Kidney epithelial cell (primary cell): ENCODE data around the gene CTH. TPM values are rescaled to one million over a fixed set of nuclear protein-coding genes. Genes with fewer than 3 reads are reported as not detected.

Source experiments
- DNase-seq: peaks from one replicate; pipeline ENCODE4 v3.0.0-alpha.2; 2010; ENCODE audit warnings: low read depth
- H3K27me3 ChIP-seq: 2 replicates; pipeline ENCODE4 v1.6.0; 2011; ENCODE audit warnings: low read length; ENCODE audit not compliant: control insufficient read depth, insufficient read depth
- H3K36me3 ChIP-seq: 2 replicates; pipeline ENCODE4 v1.5.1; 2011; ENCODE audit warnings: low read length; ENCODE audit not compliant: control insufficient read depth, insufficient read depth
- H3K4me3 ChIP-seq: 2 replicates; pipeline ENCODE4 v1.5.1; 2011; ENCODE audit warnings: low read depth, mild to moderate bottlenecking, control low read depth, low read length
- total RNA-seq: library from RNA; depleted of rRNA; stranded (reverse); fragments of >200 nt; gene quantifications from 2 replicates; pipeline ENCODE4 v1.2.3, GENCODE V29; 2015
- TF ChIP-seq, protein P1 (sequence below): IDR thresholded peaks from 2 replicates; pipeline ENCODE4 v1.5.1; 2011; ENCODE audit warnings: mild to moderate bottlenecking, moderate library complexity, low read length, control low read depth, inconsistent platforms; ENCODE audit not compliant: insufficient read depth, poor library complexity, severe bottlenecking

CTH gene
- total RNA-seq, 1 donor from 2014 or later = 18.2 TPM

DNA sequence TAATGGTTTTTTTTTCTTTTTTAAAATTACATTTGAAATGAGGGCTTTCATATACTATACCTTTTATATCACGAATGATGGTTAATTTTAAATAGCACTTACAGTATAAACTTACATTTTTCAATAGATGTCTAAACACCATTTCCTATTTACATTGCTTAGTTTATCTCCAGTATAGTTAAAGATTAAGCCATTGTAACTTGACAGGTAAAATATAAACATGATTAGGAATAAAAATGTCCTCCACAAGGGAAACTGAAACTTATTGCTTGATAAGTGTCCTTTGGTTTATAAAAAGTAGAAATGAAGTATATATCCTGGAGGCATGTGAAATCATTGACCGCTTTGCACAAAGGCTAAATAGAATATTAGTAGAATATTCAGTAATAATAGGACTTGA, 20.2 kb downstream of the CTH start:
- no peak overlapping the region for H3K4me3 ChIP-seq
- no peaks in the 10 kb centered on the region for H3K36me3 ChIP-seq
- TF ChIP-seq, protein P1, sequence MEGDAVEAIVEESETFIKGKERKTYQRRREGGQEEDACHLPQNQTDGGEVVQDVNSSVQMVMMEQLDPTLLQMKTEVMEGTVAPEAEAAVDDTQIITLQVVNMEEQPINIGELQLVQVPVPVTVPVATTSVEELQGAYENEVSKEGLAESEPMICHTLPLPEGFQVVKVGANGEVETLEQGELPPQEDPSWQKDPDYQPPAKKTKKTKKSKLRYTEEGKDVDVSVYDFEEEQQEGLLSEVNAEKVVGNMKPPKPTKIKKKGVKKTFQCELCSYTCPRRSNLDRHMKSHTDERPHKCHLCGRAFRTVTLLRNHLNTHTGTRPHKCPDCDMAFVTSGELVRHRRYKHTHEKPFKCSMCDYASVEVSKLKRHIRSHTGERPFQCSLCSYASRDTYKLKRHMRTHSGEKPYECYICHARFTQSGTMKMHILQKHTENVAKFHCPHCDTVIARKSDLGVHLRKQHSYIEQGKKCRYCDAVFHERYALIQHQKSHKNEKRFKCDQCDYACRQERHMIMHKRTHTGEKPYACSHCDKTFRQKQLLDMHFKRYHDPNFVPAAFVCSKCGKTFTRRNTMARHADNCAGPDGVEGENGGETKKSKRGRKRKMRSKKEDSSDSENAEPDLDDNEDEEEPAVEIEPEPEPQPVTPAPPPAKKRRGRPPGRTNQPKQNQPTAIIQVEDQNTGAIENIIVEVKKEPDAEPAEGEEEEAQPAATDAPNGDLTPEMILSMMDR = no peak
- H3K27me3 ChIP-seq = no peaks in the 10 kb centered on the region
- no peak for DNase-seq

DNA sequence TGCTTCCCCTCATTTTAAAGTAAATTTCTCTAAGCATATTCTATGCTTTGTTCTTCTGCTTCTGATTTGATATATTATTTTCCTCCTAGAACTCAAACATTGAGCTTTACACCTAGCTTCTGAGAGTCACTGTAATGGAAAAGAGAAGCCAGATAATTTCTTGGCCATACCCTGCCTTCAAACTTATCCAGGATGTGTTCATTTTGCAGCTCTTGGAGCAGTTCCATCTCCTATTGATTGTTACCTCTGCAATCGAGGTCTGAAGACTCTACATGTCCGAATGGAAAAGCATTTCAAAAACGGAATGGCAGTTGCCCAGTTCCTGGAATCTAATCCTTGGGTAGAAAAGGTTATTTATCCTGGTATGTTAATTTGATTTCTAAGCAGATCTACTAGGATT, 20.8 kb downstream of the CTH start:
- DNase-seq = no peak
- TF ChIP-seq, protein P1 = no peak
- no peaks in the 10 kb centered on the region for H3K36me3 ChIP-seq
- H3K27me3 ChIP-seq = no peaks in the 10 kb centered on the region
- H3K4me3 ChIP-seq = no peak overlapping the region

DNA sequence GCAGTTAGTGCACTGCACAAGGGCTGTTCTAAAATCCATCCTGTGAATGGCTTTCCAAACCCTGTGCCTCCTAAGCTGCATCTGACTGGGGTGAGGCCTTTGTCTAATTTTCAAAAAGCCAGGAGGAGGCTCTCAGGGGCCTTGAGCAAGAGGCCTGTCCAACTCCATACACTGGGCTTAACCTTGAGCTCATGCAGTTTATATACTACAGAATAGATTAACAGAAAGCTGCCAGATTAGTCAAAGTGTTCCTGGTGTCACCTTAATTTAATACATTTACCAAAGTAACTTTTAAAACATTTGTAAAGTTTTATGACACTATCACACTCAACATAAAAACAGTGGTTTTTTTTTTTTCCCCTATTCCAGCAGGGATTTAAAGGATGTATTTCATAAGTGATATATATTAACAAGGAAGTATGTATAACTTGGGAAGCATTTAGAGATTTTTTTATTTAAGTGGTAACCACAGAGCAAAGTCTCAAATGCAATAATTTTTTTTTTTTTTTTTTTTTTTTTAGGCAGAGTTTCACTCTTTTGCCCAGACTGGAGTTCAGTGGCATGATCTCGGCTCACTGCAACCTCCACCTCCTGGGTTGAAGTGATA, 23.3 kb downstream of the CTH start:
- DNase-seq = no peak
- TF ChIP-seq, protein P1 = no peak
- no peaks in the 10 kb centered on the region for H3K36me3 ChIP-seq
- H3K27me3 ChIP-seq = no peaks in the 10 kb centered on the region
- H3K4me3 ChIP-seq = no peak overlapping the region

DNA sequence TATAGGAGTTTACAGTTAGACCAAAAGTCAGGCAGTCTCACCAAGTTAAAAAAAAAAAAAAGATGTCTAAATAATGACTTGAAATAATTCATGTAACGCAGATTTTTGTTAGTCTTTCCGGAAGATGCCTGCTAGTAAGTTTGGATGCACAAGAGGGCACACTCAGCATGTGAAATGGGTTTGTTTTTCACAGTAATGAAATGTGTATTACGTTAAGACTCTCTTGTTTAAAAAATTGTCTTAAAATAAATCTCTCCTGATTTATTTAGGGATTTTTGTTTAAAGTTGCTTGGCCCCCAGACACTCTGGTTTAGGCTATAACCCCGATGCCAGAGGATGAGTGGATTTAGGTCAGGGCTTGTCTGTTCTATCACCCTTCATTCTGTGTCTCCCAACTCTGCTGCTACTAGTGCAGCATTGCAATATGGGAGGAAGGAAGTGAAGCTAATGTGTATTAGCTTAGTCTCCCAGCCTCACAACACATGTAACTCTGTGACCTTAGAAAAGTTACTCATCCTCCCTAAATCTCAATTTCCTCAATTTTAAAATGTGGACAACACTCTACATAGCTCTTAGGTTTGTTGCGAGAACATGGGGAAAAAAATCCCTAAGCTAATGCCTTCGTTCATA, 25.7 kb downstream of the CTH start:
- H3K36me3 ChIP-seq = no peaks in the 10 kb centered on the region
- no peak overlapping the region for H3K4me3 ChIP-seq
- TF ChIP-seq, protein P1 = peak; percentile 10
- no peak for DNase-seq
- no peaks in the 10 kb centered on the region for H3K27me3 ChIP-seq

DNA sequence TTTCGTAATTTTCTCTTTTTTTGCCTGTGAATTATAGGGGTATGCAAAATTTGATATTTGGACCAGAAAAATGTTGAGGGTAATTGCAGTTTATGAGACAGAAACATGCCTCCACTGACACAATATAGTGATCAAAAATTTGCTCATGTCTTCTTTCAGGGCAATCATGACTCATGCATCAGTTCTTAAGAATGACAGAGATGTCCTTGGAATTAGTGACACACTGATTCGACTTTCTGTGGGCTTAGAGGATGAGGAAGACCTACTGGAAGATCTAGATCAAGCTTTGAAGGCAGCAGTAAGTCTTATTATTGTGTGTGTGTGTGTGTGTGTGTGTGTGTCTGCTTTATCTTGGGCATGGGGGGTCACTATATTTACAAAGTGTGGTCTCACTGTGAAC, 27.5 kb downstream of the CTH start:
- H3K4me3 ChIP-seq = no peak overlapping the region
- H3K36me3 ChIP-seq = no peaks in the 10 kb centered on the region
- H3K27me3 ChIP-seq = no peaks in the 10 kb centered on the region
- no peak for DNase-seq
- TF ChIP-seq, protein P1 = no peak
